Measurements from ENCODE around the gene ZBTB34. TPM values are rescaled to one million over a fixed set of nuclear protein-coding genes. Genes with fewer than 3 reads are reported as not detected.

The ZBTB34 gene
- total and polyA plus RNA-seq, 4 donors = 1.1 to 9.5 (median 3.4) TPM

DNA sequence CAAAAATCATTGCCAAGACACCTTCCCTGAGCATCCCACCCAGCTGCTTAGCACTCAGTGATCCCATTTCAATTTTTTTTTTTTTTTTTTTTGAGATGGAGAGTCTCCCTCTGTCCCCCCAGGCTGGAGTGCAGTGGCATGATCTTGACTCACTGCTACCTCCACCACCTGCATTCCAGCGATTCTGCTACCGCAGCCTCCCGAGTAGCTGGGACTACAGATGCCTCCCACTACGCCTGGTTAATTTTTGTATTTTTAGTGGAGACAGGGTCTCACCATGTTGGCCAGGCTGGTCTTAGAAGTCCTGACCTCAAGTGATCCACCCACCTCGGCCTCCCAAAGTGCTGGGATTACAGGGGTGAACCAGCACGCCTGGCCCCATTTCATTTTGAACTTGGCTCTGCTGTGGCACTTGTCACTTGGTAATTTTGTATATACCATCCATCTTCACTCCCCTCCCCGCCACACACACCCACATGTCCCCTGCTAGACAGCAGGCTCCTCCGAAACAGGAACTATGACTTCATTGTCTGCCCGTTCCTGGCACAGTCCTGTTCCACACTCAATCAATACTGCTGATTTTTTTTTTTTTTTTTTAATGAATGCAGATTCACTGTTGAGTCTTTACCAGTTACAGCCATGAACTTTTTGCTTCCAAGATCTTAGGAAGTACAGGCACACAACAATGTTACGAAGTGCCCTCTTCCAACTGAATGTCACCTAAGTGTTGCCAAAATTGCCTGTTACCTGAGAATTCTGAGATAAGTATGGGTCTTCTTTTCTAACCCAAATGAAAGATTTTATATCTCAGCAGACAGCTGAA is 17.3 kb upstream of the ZBTB34 start:
- TF ChIP-seq TAF1 (conservative IDR thresholded peaks at IDR 0.05) = no peak
- TF ChIP-seq MAX (IDR thresholded peaks at IDR 0.05) = no peak
- no peak for TF ChIP-seq HNF4G (IDR thresholded peaks at IDR 0.05)
- Histone ChIP-seq H3K4me1 (ENCODE audit: control insufficient read depth in 4 of 4, insufficient read depth in 4 of 4, low read length in 3 of 4) (peaks cover 0 to 2% (median 1%) of the 10 kb centered on the region in 4 donors), H3K4me3 (ENCODE audit: low read depth in 1 of 3, low read length in 3 of 3) (no peak overlapping the region), H3K27ac (ENCODE audit: low read depth in 1 of 2, low read length in 2 of 2) (no peak overlapping the region), H3K9ac (ENCODE audit: low read depth in 1 of 2, low read length in 2 of 2) (no peak overlapping the region), H3K36me3 (ENCODE audit: control insufficient read depth in 4 of 4, insufficient read depth in 3 of 4, low read depth in 1 of 4, low read length in 3 of 4) (peaks cover 0 to 11% (median 4%) of the 10 kb centered on the region in 4 donors), H3K9me3 (ENCODE audit: control insufficient read depth in 4 of 4, low read length in 3 of 4) (no peaks in the 10 kb centered on the region), H3K27me3 (ENCODE audit: control insufficient read depth in 4 of 4, insufficient read depth in 4 of 4, low read length in 3 of 4) (no peaks in the 10 kb centered on the region)
- no peak for DNase-seq (ENCODE audit: low spot score)
- 82% methylated on average over 10 of the region's 10 CpGs for WGBS

GRCh38 chr9:126844085-126844484 is 16.4 kb upstream of the ZBTB34 start:
- H3K9ac ChIP-seq (ENCODE audit: low read depth in 1 of 2, low read length in 2 of 2) = no peak overlapping the region
- H3K36me3 ChIP-seq (ENCODE audit: control insufficient read depth in 4 of 4, insufficient read depth in 3 of 4, low read depth in 1 of 4, low read length in 3 of 4) = peaks cover 0 to 2% (median under 1%) of the 10 kb centered on the region in 4 donors
- DNase-seq (ENCODE audit: low spot score) = no peak
- 64% methylated on average over 5 of the region's 5 CpGs for WGBS
- TF ChIP-seq, protein P1, sequence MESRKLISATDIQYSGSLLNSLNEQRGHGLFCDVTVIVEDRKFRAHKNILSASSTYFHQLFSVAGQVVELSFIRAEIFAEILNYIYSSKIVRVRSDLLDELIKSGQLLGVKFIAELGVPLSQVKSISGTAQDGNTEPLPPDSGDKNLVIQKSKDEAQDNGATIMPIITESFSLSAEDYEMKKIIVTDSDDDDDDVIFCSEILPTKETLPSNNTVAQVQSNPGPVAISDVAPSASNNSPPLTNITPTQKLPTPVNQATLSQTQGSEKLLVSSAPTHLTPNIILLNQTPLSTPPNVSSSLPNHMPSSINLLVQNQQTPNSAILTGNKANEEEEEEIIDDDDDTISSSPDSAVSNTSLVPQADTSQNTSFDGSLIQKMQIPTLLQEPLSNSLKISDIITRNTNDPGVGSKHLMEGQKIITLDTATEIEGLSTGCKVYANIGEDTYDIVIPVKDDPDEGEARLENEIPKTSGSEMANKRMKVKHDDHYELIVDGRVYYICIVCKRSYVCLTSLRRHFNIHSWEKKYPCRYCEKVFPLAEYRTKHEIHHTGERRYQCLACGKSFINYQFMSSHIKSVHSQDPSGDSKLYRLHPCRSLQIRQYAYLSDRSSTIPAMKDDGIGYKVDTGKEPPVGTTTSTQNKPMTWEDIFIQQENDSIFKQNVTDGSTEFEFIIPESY (IDR thresholded peaks at IDR 0.05) = no peak
- no peak for TF ChIP-seq FOXA2 (IDR thresholded peaks at IDR 0.05)
- no peak for TF ChIP-seq NR2F2 (IDR thresholded peaks at IDR 0.05)
- no peak for TF ChIP-seq SP1 (IDR thresholded peaks at IDR 0.05)
- TF ChIP-seq EGR1 (IDR thresholded peaks at IDR 0.05; ENCODE audit: low read depth in 2 of 2) = no peak
- TF ChIP-seq FOXA1 (IDR thresholded peaks at IDR 0.05) = no peak
- no peak for TF ChIP-seq HNF4A (conservative IDR thresholded peaks at IDR 0.05)
- TF ChIP-seq HNF4G (IDR thresholded peaks at IDR 0.05) = no peak
- TF ChIP-seq YY1 (IDR thresholded peaks at IDR 0.05) = no peak
- no peak for TF ChIP-seq ATF3 (IDR thresholded peaks at IDR 0.05)
- TF ChIP-seq RXRA (IDR thresholded peaks at IDR 0.05) = no peak
- TF ChIP-seq REST (IDR thresholded peaks at IDR 0.05) = no peak
- TF ChIP-seq RAD21 (IDR thresholded peaks at IDR 0.05) = no peak
- no peak for TF ChIP-seq TAF1 (conservative IDR thresholded peaks at IDR 0.05)
- TF ChIP-seq MAX (IDR thresholded peaks at IDR 0.05) = no peak
- no peak for TF ChIP-seq JUND (IDR thresholded peaks at IDR 0.05)
- TF ChIP-seq, protein P2, sequence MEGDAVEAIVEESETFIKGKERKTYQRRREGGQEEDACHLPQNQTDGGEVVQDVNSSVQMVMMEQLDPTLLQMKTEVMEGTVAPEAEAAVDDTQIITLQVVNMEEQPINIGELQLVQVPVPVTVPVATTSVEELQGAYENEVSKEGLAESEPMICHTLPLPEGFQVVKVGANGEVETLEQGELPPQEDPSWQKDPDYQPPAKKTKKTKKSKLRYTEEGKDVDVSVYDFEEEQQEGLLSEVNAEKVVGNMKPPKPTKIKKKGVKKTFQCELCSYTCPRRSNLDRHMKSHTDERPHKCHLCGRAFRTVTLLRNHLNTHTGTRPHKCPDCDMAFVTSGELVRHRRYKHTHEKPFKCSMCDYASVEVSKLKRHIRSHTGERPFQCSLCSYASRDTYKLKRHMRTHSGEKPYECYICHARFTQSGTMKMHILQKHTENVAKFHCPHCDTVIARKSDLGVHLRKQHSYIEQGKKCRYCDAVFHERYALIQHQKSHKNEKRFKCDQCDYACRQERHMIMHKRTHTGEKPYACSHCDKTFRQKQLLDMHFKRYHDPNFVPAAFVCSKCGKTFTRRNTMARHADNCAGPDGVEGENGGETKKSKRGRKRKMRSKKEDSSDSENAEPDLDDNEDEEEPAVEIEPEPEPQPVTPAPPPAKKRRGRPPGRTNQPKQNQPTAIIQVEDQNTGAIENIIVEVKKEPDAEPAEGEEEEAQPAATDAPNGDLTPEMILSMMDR (IDR thresholded peaks at IDR 0.05; ENCODE audit: low read depth, low read length, missing input control) = no peak
- no peak for TF ChIP-seq GABPA (IDR thresholded peaks at IDR 0.05 in 1 of 2, conservative IDR thresholded peaks at IDR 0.05 in 1 of 2)
- H3K27ac ChIP-seq (ENCODE audit: low read depth in 1 of 2, low read length in 2 of 2) = no peak overlapping the region
- H3K4me1 ChIP-seq (ENCODE audit: control insufficient read depth in 4 of 4, insufficient read depth in 4 of 4, low read length in 3 of 4) = no peaks in the 10 kb centered on the region
- no peaks in the 10 kb centered on the region for H3K27me3 ChIP-seq (ENCODE audit: control insufficient read depth in 4 of 4, insufficient read depth in 4 of 4, low read length in 3 of 4)
- no peak overlapping the region for H3K4me3 ChIP-seq (ENCODE audit: low read depth in 1 of 3, low read length in 3 of 3)
- H3K9me3 ChIP-seq (ENCODE audit: control insufficient read depth in 4 of 4, low read length in 3 of 4) = no peaks in the 10 kb centered on the region
